GM19239 (cell line): ENCODE measurements around the gene TIMP2.
"Not testable (repeated sequence)": the region's sequence is repeated elsewhere in the genome, so short reads cannot be mapped to it uniquely, and the experiment has no call there.

Experiments used
- DNase-seq: peaks from one replicate; pipeline ENCODE4 v3.0.0; 2011; ENCODE audit warnings: low spot score; ENCODE audit not compliant: insufficient read length
- FAIRE-seq: peaks from 2 replicates; lab custom pipeline; 2011; peaks lifted over from hg19 to GRCh38; lab: Jason Lieb, UNC

Gene TIMP2, protein sequence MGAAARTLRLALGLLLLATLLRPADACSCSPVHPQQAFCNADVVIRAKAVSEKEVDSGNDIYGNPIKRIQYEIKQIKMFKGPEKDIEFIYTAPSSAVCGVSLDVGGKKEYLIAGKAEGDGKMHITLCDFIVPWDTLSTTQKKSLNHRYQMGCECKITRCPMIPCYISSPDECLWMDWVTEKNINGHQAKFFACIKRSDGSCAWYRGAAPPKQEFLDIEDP

DNA sequence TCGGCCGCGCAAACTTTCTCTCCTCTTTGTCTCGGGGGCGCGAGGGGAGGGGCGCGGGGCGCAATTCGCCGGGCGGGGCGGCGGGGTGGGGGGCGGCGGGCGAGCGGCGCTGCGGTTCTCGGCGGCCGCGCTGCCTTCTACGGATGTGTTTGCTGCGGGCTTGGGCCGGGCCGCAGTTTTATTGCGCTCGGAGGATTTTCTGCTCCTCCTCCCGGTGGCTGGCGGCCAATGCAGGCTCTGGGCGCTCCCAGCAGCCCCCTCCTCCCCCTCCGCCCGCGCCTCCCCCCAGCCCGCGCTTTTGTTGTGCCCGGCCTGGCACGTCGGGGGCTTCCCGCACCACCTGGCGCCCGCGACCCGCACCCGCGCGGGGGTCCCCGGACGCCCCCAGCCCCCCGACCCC is at the start of gene TIMP2:
TSS of gene TIMP2 (minus strand) at position 154 of the 400 bp plus-strand sequence. CDS start 299 bp downstream, outside the sequence.
- DNase-seq (peak; percentile 74), FAIRE-seq (no peak)

DNA sequence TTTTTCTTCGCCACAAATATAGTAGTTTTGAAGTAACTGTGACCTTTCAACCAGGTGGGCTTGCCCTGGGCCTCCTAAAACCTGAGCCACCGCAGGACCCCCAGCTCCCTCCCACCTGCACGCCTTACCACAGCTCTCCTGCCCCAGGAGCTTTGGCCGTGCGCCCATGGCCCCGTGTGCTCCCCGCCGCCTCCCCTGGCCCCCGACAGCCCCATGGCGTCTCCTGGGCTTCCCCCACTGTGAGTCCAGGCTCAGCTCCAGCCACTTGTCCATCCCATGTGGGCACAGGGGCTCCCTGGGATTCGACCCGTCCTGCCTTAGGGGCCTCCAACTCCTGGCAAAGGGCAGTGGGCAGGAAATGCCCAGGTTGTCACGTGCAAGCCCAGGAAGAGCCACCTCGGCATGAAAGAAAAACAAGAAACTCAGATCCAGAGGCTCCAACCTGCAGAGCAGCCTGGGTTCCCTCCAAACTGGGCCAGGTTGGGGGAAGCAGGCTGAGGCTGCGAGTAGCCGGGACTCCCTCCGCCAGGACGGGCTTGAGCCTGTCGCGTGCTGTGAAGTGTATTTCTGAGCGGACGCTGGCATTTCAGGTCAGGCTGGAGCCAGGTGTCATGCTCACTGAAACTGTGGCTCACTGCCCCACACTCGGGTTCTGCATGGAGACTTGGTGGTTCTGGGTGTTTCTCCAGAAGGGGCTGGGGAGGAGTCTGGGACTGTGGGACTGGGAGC is 48.8 kb upstream of the TIMP2 start:
- no peak for DNase-seq
- no peak for FAIRE-seq

DNA sequence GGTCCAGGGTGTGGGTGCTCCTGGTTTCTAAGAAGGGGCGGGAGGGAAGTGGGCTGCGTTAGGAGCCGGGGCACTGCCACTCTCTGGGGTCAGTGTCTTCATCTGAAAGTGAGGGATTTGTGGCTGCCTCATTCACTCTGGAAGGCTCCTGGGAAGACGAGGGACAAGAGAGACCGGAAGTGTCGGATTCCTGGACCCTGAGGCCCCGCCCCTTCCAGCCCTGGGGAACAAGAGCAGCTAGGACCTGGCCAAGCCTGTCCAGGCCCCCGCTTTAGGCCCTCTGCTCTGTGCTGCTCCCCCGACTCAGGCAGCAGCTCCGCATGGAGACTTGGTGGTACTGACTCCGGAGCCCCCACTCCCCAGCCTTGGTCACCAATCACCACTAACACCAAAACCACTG is 48.0 kb upstream of the TIMP2 start:
- no peak for FAIRE-seq

DNA sequence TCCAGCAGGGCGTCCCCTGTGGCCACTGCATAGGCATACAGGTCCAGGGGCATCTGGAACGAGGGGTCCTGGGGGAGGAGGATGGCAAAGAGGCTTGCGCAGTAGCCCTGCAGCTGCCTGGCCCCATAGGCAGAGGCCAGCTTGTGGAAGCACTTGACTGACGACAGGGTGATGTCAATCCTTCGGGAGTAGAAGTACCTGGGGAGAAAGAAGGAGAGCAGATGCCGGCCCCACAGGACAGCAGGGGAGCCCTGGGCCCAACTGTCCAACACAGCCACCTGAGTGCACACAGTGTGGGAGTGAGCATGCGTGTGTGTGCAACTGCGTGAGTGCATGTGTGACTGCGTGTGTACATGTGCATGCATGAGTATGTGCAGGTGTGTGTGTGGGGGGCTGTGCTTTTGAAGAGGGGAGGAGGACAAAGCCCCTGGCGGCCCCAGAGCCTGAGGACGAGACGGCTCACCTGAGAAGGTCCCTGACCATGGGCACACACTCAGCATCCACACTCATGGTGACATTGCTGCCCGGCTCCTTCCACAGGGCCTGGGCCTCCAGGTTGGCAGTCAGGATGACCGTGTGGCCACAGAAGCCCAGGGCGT is 47.4 kb upstream of the TIMP2 start:
- FAIRE-seq (no peak), DNase-seq (no peak)

More for the DNA sequence above, 48.0 kb upstream of the TIMP2 start:
- no peak for DNase-seq

DNA sequence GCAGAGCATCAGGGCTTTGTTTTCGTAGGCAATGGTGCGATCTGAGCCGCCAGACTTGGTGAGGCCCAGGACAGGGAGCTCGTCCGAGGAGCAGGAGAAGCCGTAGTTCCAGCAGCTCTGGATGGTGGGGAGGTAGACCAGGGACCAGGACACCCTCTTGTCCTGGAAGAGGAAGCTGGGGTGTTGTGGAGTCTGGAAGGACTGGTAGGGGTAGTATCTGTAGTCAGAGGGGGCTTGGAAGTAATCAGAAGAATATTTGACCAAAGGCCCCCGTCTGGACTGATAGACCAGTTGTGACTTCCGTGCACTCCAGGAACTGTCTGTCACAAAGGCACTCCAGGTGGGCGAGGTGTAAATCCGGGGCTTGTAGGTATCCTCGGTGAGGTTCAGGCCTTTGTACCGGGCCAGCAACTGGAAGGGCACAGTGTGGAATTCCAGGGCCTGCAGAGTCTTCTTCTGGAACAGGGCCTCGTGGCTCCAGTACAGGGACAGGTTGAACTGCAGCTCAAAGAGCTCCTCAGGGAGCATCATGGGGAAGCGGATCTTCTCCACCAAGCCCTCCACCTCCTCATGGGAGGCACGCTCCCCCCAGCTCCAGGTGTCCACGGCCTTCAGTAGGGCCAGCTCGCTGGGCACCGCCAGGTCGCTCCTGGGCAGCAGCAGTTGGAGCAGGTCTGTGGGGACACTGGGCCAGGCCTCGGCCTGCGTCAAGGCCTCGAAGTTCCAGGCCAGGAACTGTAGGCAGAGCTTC is 46.7 kb upstream of the TIMP2 start:
- DNase-seq = no peak
- FAIRE-seq = no peak

DNA sequence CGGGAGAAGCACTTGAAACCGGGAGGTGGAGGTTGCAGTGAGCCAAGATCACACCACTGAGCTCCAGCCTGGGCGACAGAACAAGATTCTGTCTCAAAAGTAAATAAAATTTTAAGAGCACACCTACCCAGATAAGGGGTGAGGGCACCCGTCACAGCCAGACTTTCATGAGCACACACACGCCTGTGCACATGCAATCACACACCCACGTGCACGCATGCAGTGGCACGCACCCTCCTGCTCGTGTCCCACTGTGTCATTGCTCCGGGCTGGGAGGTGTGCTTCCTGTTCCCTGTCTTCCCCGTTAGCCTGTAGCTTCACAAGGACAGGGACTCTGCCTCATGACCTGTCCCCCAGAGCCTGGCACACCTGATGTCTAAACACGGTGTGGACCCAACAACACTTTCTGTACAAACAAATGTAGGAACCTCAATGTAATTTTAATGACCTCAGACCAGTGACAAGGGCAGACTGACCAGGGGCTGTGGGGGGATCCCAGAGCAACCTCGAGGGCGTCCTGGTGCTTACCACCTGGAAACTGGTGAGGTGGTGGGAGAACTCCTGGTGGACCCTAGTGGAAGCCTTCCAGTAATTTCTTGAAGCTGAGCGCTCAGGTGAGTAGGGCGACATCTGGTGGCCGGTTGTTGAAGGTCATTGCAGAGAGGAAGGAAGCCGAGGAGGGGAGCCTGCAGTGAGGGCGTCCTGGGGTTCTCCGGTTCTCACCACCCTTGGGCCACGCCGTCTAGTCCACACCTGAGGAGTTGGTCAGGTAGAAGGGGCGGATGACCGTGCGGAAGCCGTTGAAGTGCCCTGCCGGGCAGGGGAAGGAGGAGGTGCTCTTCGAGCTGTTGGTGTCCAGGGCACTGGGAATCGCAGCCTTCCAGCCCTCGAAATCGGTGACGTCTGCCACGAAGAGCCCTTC is 45.9 kb upstream of the TIMP2 start:
- FAIRE-seq (peak; percentile 65), DNase-seq (peak; percentile 88)

DNA sequence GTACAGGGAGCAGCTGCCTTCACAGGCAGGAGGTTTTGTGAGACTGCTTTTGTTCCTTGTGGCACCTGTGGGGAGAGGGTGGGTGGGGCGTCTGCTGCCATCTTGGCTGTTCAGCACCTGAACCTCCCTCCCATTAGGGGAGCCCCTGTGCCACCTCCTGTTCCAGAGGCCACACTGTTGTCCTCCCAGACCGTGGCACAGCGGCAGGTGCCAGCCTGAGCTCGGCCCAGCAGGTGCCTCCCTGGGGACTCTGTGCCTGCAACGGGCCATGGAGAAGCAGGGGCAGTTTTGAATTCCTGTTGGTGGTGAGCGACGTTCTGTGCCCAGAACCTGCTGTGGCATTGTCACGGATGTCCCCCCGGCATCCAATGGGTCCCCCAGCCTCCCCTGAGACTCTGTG is 44.7 kb upstream of the TIMP2 start:
- FAIRE-seq (no peak), DNase-seq (no peak)

DNA sequence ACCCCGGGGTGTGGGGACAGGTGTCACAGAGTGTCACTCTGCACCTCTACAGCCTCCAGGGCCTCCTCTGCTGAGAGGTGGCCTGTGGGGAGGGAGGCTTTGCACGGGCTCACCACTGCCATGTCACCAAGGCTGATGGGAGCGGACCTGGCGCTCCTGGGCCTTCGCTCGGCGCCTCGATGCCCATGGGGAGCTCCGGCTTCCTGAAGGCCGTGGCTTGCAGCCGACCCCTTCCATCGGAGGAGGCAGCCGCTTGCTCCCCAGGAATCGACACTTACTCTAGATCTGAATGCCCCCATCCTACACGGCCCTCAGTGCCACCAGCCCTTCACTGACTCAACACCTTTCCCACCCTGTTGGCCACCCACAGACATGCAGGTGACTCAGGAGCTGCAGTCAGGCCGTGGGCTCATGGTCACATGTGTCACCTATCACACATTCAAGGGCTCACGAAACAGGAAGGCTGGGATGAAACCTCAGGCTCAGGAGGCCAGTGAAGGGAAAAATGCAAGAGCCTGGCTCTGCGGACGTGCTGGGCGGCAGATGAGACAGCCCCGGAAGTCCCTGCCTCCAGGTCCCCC is 42.7 kb upstream of the TIMP2 start:
- no peak for FAIRE-seq
- no peak for DNase-seq

DNA sequence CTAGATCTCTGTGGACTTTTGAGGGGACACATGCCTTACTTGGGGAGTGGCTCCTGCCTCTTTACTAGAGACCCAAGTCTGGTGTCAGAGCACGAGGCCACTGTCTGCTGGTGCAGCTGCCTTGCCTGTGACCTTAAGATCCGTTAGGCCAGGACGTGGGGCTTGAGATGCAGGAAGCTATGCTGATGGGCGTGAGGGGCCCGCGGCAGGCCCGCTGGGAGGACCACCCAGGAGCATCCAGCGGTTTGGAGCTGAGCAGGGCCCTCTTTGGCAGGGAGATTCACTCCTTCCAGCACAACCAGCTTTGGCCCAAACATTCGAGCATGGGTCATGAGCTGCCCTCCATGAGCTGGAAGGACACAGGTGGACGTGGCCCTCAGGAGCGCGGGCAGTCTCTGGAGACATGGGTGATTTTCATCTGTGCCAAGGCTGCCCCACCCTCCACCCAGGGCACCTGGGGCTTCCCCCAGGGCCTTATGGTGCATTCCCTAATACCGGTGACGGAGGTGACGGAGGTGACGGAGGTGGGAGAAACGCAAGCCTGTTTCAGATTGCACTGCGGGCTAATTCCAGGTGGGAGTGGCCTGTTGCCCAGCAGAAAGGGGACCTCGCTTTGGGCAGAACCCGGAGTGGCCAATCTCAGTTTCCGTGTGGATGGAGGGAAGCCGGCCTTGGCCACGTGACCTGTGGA is 41.9 kb upstream of the TIMP2 start:
- no peak for FAIRE-seq

DNA sequence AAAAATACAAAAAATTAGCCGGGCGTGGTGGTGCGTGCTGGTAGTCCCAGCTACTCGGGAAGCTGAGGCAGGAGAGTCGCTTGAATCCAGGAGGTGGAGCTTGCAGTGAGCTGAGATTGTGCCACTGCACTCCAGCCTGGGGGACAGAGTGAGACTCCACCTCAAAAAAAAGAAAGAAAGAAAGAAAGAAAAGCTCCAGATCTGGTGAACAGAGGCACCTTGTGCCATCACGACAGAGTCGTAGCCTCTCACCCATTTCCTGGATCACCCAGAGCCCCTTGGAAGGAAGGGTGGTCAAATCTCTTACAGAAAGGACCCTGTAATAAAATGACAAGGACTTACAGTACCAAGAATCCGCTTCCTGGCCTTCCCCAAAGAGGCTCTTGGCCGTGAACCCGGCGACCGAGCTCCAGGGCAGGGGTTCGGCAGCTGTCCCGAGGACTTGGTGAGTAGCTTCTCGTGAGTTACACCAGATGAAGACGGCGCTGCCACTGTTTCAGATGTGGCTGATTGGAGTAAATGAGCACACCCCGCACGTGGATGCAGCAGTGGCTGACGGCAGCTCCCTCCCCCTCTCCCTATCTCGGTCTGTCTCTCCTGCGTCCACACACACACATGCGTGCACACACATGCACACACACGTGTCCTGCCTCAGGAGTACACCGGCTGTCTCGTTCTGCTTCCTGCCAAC is 41.1 kb upstream of the TIMP2 start:
- no peak for FAIRE-seq
- DNase-seq = no peak

More for the DNA sequence above, 41.9 kb upstream of the TIMP2 start:
- no peak for DNase-seq

DNA sequence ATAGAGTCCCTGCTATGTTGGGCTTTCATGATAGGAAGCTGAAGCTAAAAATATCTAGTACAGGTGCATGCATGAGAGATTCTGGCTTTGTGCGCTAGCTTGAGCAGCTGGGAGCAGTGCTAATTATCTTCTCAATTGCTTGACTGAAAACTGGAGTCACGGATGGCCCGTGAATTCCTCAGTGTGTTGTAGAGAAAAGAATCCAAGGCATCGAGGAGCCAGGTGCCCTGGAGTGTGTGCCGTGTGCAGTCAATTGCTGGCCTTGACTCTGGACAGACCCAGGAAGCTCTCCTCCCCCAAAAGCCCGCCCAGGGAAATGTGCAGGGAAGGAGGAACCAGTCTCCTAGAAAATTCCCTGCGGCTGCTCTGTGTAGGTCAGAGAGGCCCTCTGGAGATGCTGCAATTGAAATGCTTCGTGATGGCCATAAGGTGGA is 40.3 kb upstream of the TIMP2 start:
- no peak for DNase-seq
- no peak for FAIRE-seq

DNA sequence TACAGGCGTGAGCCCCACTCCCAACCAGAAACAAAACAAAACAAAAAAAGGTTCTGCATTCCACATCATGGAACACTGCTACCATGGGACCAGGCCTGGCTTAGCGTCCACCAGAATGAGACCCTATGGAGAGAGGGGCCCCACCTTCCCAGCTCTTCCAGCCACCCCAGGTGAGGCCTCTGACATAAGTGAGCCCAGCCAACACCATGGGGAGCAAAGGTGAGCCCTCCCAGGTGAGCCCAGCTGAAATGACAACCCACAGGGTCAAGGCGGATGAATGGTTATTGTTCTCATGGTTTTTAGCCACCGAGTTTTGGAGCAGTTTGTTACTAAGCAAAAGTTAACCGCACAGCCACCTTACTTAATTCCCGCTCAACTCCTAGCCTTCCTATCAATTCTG is 38.2 kb upstream of the TIMP2 start:
- FAIRE-seq (no peak), DNase-seq (no peak)

DNA sequence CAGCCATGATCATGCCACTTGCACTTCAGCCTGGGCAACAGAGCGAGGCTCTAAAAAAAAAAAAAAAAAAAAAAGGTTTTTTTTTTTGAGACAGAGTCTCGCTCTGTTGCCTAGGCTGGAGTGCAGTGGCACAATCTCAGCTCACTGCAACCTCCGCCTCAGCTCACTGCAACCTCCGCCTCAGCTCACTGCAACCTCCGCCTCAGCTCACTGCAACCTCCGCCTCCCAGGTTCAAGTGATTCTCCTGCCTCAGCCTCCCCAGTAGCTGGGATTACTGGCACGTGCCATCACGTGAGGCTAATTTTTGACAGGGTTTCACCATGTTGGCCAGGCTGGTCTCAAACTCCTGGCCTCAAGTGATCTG is 37.8 kb upstream of the TIMP2 start:
- not testable (repeated sequence) for FAIRE-seq, DNase-seq

DNA sequence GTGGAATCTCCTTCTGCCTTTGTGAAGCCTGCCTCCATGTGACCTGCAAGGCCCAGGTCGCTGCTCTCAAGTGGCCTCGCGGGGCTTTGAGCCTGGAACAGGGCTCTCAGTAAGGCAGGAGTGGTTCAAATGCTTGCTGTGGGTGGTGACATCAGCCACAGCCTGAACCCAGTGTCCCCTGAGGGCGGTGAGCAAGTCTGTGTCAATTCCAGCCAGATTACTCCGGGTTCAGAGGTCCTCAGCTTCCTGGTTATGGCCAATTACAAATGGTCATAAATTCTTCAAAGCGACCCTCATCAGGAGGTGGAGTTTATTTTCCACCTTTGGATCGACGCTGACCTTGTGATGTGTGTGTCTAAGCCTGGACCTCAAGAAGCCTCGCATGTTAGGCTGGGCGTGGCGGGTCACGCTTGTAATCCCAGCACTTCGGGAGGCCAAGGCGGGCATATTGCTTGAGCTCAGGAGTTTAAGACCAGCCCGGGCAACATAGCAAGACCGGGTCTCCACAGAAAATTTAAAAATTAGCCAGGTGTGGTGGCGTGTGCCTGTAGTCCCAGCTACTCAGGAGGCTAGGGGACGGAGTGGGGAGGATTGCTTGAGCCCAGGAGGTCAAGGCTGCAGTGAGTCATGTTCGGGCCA is 37.3 kb upstream of the TIMP2 start:
- FAIRE-seq = no peak

DNA sequence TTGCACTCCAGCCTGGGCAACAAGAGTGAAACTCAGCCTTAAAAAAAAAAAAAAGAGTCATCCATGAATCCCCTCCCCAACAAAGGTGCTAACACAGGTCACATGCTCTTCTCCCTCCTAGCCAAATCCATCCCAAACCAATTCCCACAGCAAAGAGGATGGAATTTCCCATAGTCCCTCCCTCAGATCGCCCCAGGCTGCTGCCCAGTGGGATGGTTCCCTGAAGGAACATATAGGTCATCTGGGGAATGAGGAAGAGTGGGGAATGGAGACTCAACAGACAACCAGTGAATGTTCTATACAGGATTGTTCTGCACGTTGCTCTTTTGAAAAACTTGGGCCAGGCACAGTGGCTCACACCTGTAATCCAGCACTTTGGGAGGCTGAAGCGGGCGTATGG is 36.4 kb upstream of the TIMP2 start:
- no peak for FAIRE-seq
- no peak for DNase-seq

More for the DNA sequence above, 37.3 kb upstream of the TIMP2 start:
- DNase-seq = no peak

DNA sequence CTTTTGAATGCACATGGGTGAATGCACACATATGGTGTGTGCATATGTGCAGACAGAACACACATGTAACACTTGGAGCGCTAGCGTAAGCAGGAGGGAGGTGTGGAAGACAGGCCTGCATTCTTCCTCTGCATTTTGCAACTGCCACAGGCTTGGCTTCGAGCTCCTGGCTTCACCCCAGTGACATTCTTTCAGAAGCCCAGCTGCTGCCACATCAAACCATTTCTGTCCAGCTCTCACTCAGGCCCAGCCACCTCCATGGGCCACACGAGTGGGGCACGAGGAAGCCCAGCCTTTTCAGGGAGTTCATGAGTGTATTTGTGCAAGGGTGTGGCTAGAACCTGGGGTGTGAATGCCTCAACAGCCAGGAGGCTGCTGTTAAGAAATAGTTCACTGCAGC is 35.7 kb upstream of the TIMP2 start:
- FAIRE-seq (no peak), DNase-seq (no peak)

DNA sequence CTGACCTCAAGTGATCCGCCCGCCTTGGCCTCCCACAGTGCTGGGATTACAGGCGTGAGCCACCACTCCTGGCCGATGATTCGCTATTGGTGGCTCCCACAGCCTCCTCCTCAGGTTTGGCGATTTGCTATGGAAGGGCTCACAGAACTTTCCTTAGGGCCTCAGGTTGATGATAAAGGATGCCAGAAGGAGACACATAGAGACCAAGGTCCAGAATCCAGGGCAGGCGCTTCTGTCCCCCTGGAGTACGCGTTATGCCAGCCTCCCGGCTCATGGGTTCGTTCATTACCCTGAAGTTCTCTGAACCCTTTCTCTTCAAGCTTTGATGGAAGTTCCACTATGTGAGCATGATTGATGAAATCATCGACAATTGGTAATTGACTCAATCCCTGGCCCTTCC is 34.6 kb upstream of the TIMP2 start:
- DNase-seq = no peak
- no peak for FAIRE-seq

DNA sequence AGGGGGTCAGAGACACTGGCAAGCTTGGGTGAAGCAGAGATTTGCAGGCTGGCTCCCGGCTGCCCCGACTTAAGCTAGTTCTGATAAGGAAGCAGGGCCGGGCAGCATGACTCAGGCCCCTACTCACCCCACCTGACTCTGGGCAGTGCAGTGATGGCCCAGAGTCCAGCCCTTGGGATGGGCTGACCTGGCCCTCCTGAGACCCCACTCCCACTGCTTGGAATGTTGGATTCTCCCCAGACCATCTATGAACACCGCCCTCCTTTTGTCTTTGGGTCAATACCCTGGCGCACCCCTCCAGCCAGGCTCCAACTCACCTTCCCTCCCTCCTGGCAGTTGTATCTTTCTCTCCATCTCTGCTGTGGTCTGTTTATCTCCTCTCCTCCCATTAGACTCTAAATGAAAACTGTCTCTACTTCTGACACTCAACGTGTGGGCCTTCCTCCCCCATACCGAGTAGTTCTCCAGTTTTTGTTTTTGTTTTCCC is 33.5 kb upstream of the TIMP2 start:
- FAIRE-seq (no peak), DNase-seq (no peak)
